HEK293 (cell line): Measurements from ENCODE around the gene PAX4.

Source experiments
- EGR2 ChIP-seq: fragments of 450-650 bp; formaldehyde crosslinking; IDR thresholded peaks from 2 replicates; pipeline ENCODE4 v1.5.1; 2016; ENCODE audit warnings: low read depth, missing biosample characterization, missing genetic modification characterization
- GFI1B ChIP-seq: fragments of 450-650 bp; formaldehyde crosslinking; IDR thresholded peaks from 2 replicates; pipeline ENCODE4 v1.5.1; 2016; ENCODE audit warnings: missing biosample characterization, missing genetic modification characterization
- IKZF3 ChIP-seq: fragments of 450-650 bp; IDR thresholded peaks from 2 replicates; pipeline ENCODE4 v1.5.0; 2018; ENCODE audit warnings: missing biosample characterization, mild to moderate bottlenecking, missing genetic modification characterization, moderate library complexity
- KLF16 ChIP-seq: fragments of 450-650 bp; formaldehyde crosslinking; IDR thresholded peaks from 2 replicates; pipeline ENCODE4 v1.5.1; 2017; ENCODE audit warnings: missing biosample characterization, missing genetic modification characterization
- PATZ1 ChIP-seq: fragments of 450-650 bp; formaldehyde crosslinking; IDR thresholded peaks from 2 replicates; pipeline ENCODE4 v1.5.1; 2016; ENCODE audit warnings: missing biosample characterization, missing genetic modification characterization
- PRDM1 ChIP-seq: fragments of 450-650 bp; formaldehyde crosslinking; IDR thresholded peaks from 2 replicates; pipeline ENCODE4; 2016; ENCODE audit warnings: missing biosample characterization, missing genetic modification characterization
- SP2 ChIP-seq: fragments of 450-650 bp; formaldehyde crosslinking; IDR thresholded peaks from 2 replicates; pipeline ENCODE4 v1.5.1; 2016; ENCODE audit warnings: missing biosample characterization, missing genetic modification characterization
- YY1 ChIP-seq: fragments of 450-650 bp; formaldehyde crosslinking; IDR thresholded peaks from 2 replicates; pipeline ENCODE4 v1.5.1; 2018; ENCODE audit warnings: missing biosample characterization, missing genetic modification characterization
- ZBTB48 ChIP-seq: fragments of 450-650 bp; formaldehyde crosslinking; IDR thresholded peaks from 2 replicates; pipeline ENCODE4 v1.5.1; 2016; ENCODE audit warnings: missing biosample characterization, missing genetic modification characterization
- ZBTB8A ChIP-seq: fragments of 450-650 bp; formaldehyde crosslinking; IDR thresholded peaks from 2 replicates; pipeline ENCODE4 v1.5.1; 2016; ENCODE audit warnings: missing biosample characterization, missing genetic modification characterization
- ZEB2 ChIP-seq: fragments of 450-650 bp; formaldehyde crosslinking; IDR thresholded peaks from 2 replicates; pipeline ENCODE4 v1.5.1; 2016; ENCODE audit warnings: missing biosample characterization, missing genetic modification characterization
- ZFP69B ChIP-seq: fragments of 450-650 bp; formaldehyde crosslinking; IDR thresholded peaks from 2 replicates; pipeline ENCODE4 v1.5.1; 2016; ENCODE audit warnings: missing biosample characterization, missing genetic modification characterization
- ZNF10 ChIP-seq: fragments of 450-650 bp; formaldehyde crosslinking; IDR thresholded peaks from 2 replicates; pipeline ENCODE4 v1.5.1; 2017; ENCODE audit warnings: missing biosample characterization, missing genetic modification characterization
- ZNF121 ChIP-seq: fragments of 450-650 bp; formaldehyde crosslinking; IDR thresholded peaks from 2 replicates; pipeline ENCODE4 v1.5.1; 2016; ENCODE audit warnings: missing biosample characterization, missing genetic modification characterization
- ZNF133 ChIP-seq: fragments of 450-650 bp; formaldehyde crosslinking; IDR thresholded peaks from 2 replicates; pipeline ENCODE4 v1.5.1; 2016; ENCODE audit warnings: missing biosample characterization, missing genetic modification characterization
- ZNF140 ChIP-seq: fragments of 450-650 bp; formaldehyde crosslinking; IDR thresholded peaks from 2 replicates; pipeline ENCODE4 v1.5.1; 2016; ENCODE audit warnings: missing biosample characterization, missing genetic modification characterization
- ZNF335 ChIP-seq: fragments of 450-650 bp; formaldehyde crosslinking; conservative IDR thresholded peaks from 2 replicates; pipeline ENCODE4 v1.5.1; 2016; ENCODE audit warnings: missing biosample characterization, missing genetic modification characterization
- ZNF341 ChIP-seq: fragments of 450-650 bp; formaldehyde crosslinking; IDR thresholded peaks from 2 replicates; pipeline ENCODE4; 2016; ENCODE audit warnings: low read depth, missing biosample characterization, missing genetic modification characterization
- ZNF366 ChIP-seq: fragments of 450-650 bp; formaldehyde crosslinking; conservative IDR thresholded peaks from 2 replicates; pipeline ENCODE4 v1.5.1; 2016; ENCODE audit warnings: missing biosample characterization, missing genetic modification characterization
- ZNF501 ChIP-seq: fragments of 450-650 bp; formaldehyde crosslinking; IDR thresholded peaks from 2 replicates; pipeline ENCODE4 v1.5.1; 2016; ENCODE audit warnings: missing biosample characterization, missing genetic modification characterization
- ZNF521 ChIP-seq: fragments of 450-650 bp; formaldehyde crosslinking; IDR thresholded peaks from 2 replicates; pipeline ENCODE4 v1.5.1; 2017; ENCODE audit warnings: missing biosample characterization, mild to moderate bottlenecking, missing genetic modification characterization
- ZNF571 ChIP-seq: fragments of 450-650 bp; formaldehyde crosslinking; IDR thresholded peaks from 2 replicates; pipeline ENCODE4 v1.5.0; 2017; ENCODE audit warnings: missing biosample characterization, missing genetic modification characterization
- ZNF654 ChIP-seq: fragments of 450-650 bp; formaldehyde crosslinking; IDR thresholded peaks from 2 replicates; pipeline ENCODE4 v1.5.1; 2016; ENCODE audit warnings: low read depth, missing biosample characterization, missing genetic modification characterization
- ZNF660 ChIP-seq: fragments of 450-650 bp; IDR thresholded peaks from 2 replicates; pipeline ENCODE4 v1.5.1; 2018; ENCODE audit warnings: missing biosample characterization, mild to moderate bottlenecking, missing genetic modification characterization
- ZXDB ChIP-seq: fragments of 450-650 bp; formaldehyde crosslinking; IDR thresholded peaks from 2 replicates; pipeline ENCODE4 v1.5.1; 2016; ENCODE audit warnings: missing biosample characterization, missing genetic modification characterization
- TF ChIP-seq, protein P1 (sequence below): fragments of 450-650 bp; formaldehyde crosslinking; IDR thresholded peaks from 2 replicates; pipeline ENCODE4 v1.5.1; 2016; ENCODE audit warnings: missing biosample characterization, missing genetic modification characterization
- TF ChIP-seq, protein P2 (sequence below): fragments of 450-650 bp; formaldehyde crosslinking; IDR thresholded peaks from 2 replicates; pipeline ENCODE4 v1.5.1; 2016; ENCODE audit warnings: missing biosample characterization, missing genetic modification characterization
- TF ChIP-seq, protein P3 (sequence below): fragments of 450-650 bp; formaldehyde crosslinking; IDR thresholded peaks from 2 replicates; pipeline ENCODE4 v1.5.1; 2016; ENCODE audit warnings: missing biosample characterization, missing genetic modification characterization
- TF ChIP-seq, protein P4 (sequence below): fragments of 450-650 bp; formaldehyde crosslinking; IDR thresholded peaks from 2 replicates; pipeline ENCODE4 v1.5.1; 2016; ENCODE audit warnings: missing biosample characterization, missing genetic modification characterization

PAX4 gene

DNA sequence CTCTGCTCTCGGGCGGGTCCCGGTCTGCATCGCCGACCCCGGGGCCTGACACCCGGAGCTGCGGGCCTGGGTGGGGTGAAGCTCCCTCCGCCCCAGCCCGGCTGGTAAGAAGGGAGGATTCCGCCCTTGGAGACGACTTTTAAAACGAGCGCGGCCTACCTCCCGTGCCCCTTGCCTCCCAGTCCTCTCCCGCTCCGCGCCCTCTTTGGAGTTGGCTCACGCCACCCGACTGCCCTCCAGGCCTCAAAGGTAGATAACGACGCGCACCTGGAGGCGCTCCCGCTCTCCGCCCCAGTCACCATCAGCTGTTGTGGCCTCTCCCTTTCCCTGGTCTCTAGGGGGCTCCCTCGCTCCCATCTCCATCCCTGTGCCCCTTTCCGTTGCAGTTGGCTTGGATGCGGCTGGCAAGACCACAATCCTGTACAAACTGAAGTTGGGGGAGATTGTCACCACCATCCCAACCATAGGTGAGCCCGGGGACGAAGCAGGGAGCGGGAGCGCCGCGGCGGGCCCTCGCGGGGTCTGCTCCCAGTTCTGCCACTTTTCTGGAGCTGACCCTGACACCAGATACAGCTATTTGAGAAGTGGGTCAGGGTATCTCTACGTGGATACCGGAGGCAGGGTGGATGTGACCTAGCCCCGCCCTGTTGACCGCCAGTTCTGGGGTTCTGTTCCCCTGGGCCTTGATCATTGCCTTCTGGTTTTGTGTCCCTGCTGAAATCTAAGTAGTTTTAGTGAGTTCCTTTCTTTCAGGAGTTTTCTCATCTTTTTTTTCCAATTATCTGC lies 29.1 kb downstream of the PAX4 start (continued):
- TF ChIP-seq, protein P1, sequence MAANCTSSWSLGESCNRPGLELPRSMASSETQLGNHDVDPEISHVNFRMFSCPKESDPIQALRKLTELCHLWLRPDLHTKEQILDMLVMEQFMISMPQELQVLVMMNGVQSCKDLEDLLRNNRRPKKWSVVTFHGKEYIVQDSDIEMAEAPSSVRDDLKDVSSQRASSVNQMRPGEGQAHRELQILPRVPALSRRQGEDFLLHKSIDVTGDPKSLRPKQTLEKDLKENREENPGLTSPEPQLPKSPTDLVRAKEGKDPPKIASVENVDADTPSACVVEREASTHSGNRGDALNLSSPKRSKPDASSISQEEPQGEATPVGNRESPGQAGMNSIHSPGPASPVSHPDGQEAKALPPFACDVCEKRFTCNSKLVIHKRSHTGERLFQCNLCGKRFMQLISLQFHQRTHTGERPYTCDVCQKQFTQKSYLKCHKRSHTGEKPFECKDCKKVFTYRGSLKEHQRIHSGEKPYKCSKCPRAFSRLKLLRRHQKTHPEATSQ (tag by site-specific recombination) = peak; percentile 20; the same call in 1 of the 2 replicates
- TF ChIP-seq, protein P2, sequence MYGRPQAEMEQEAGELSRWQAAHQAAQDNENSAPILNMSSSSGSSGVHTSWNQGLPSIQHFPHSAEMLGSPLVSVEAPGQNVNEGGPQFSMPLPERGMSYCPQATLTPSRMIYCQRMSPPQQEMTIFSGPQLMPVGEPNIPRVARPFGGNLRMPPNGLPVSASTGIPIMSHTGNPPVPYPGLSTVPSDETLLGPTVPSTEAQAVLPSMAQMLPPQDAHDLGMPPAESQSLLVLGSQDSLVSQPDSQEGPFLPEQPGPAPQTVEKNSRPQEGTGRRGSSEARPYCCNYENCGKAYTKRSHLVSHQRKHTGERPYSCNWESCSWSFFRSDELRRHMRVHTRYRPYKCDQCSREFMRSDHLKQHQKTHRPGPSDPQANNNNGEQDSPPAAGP (tag by site-specific recombination) = no peak
- TF ChIP-seq ZNF501 (tag by site-specific recombination) (peak; percentile 72; the same call in 1 of the 2 replicates), ZNF654 (tag by site-specific recombination) (peak; percentile 25; the same call in 1 of the 2 replicates), GFI1B (tag by site-specific recombination) (no peak), SP2 (tag by site-specific recombination) (peak; percentile 24; the same call in 1 of the 2 replicates), ZNF140 (tag by site-specific recombination) (no peak), ZNF121 (tag by site-specific recombination) (no peak), ZBTB8A (tag by site-specific recombination) (peak; percentile 65; the same call in 1 of the 2 replicates), IKZF3 (tag by site-specific recombination) (peak; percentile 88), KLF16 (tag by site-specific recombination) (peak; percentile 71; the same call in 1 of the 2 replicates), ZNF660 (tag by site-specific recombination) (0 out of 2 replicates have a peak, but pooled peaks have one; percentile 41), ZXDB (peak; percentile 65; the same call in 1 of the 2 replicates), ZNF133 (tag by site-specific recombination) (no peak), ZNF335 (tag by site-specific recombination) (peak; percentile 73), ZBTB48 (peak; percentile 79), ZNF521 (no peak), YY1 (tag by site-specific recombination) (0 out of 2 replicates have a peak, but pooled peaks have one; percentile 24), EGR2 (peak; percentile 3; the same call in 1 of the 2 replicates), ZNF366 (peak; percentile 86), ZEB2 (tag by site-specific recombination) (peak; percentile 95), PATZ1 (peak; percentile 77), ZFP69B (tag by site-specific recombination) (0 out of 2 replicates have a peak, but pooled peaks have one; percentile 43), ZNF10 (tag by site-specific recombination) (0 out of 2 replicates have a peak, but pooled peaks have one; percentile 25), PRDM1 (tag by site-specific recombination) (peak; percentile 84), ZNF341 (tag by site-specific recombination) (peak; percentile 74), ZNF571 (tag by site-specific recombination) (no peak)
- TF ChIP-seq, protein P3, sequence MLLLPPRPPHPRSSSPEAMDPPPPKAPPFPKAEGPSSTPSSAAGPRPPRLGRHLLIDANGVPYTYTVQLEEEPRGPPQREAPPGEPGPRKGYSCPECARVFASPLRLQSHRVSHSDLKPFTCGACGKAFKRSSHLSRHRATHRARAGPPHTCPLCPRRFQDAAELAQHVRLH (tag by site-specific recombination) = 0 out of 2 replicates have a peak, but pooled peaks have one; percentile 21
- TF ChIP-seq, protein P4, sequence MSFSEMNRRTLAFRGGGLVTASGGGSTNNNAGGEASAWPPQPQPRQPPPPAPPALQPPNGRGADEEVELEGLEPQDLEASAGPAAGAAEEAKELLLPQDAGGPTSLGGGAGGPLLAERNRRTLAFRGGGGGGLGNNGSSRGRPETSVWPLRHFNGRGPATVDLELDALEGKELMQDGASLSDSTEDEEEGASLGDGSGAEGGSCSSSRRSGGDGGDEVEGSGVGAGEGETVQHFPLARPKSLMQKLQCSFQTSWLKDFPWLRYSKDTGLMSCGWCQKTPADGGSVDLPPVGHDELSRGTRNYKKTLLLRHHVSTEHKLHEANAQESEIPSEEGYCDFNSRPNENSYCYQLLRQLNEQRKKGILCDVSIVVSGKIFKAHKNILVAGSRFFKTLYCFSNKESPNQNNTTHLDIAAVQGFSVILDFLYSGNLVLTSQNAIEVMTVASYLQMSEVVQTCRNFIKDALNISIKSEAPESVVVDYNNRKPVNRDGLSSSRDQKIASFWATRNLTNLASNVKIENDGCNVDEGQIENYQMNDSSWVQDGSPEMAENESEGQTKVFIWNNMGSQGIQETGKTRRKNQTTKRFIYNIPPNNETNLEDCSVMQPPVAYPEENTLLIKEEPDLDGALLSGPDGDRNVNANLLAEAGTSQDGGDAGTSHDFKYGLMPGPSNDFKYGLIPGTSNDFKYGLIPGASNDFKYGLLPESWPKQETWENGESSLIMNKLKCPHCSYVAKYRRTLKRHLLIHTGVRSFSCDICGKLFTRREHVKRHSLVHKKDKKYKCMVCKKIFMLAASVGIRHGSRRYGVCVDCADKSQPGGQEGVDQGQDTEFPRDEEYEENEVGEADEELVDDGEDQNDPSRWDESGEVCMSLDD (tag by site-specific recombination) = peak; percentile 78; the same call in 1 of the 2 replicates
- TF ChIP-seq, all 188 proteins: peak for 48
